HuH-7 (cell line): ENCODE data around the gene FOXJ2.
"Not testable (repeated sequence)": the region's sequence is repeated elsewhere in the genome, so short reads cannot be mapped to it uniquely, and the experiment has no call there.

ENCODE experiments used
- DNase-seq: peaks from one replicate; pipeline ENCODE4 v3.0.0; 2011; ENCODE audit warnings: low spot score

The FOXJ2 gene

GRCh38 chr12:8032242-8033152 lies at the start of gene FOXJ2:
FOXJ2 (plus strand) TSS chr12:8032716; CDS start chr12:8039833, 7,117 bp downstream.
- DNase-seq, result peak; percentile 70

GRCh38 chr12:7983019-7983418 lies 49.5 kb upstream of the FOXJ2 start:
- not testable (repeated sequence) for DNase-seq

DNA sequence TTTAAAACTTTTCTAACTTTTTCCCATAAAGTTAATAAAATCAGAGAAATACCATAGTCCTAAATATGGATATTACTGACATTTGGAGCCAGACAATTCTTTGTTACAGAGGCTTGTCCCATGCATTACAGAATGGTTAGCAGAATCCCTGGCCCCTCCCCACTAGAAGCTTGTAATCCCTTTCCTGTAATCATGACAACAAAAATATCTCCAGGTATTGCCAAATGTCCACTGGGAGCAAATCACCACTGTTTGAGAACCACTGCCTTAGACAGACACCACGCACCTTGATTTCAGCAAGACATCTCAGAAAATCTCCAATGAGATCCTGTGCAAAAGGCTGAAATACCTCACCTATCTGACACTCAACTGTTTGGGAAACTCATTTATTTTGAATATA lies 49.1 kb upstream of the FOXJ2 start:
- not testable (repeated sequence) for DNase-seq

- no peak for DNase-seq
These were observed 47.6 kb upstream of the FOXJ2 start for GRCh38 chr12:7984900-7985299.

DNA sequence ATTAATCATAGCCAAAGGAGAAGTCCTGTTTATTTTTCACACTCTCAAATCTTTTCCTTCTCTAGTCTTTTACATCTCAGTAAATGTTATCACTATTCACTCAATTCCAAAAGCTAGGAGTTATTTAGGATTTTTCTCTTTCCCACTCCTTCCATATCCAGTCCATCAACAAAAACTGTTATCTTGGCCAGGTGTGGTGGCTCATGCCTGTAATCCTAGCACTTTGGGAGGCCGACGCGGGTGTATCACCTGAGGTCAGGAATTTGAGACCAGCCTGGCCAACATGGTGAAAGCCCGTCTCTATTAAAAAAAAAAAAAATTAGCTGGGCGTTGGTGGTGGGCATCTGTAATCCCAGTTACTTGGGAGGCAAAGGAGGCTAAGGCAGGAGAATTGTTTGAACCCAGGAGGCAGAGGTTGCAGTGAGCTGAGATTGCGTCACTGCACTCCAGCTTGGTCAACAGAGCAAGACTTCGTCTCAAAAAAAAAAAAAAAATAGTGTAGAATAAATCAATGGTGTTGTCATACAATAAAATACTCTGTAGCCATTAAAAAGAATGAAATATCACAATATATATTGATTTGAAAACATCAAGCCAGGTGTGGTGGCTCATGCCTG lies 46.6 kb upstream of the FOXJ2 start:
- DNase-seq, result no peak

- no peak for DNase-seq
These were observed 42.6 kb upstream of the FOXJ2 start for GRCh38 chr12:7989827-7990491.

- no peak for DNase-seq
These were observed 41.0 kb upstream of the FOXJ2 start for GRCh38 chr12:7991535-7991934.

- DNase-seq, result no peak
These were observed 37.7 kb upstream of the FOXJ2 start for GRCh38 chr12:7994731-7995205.

DNA sequence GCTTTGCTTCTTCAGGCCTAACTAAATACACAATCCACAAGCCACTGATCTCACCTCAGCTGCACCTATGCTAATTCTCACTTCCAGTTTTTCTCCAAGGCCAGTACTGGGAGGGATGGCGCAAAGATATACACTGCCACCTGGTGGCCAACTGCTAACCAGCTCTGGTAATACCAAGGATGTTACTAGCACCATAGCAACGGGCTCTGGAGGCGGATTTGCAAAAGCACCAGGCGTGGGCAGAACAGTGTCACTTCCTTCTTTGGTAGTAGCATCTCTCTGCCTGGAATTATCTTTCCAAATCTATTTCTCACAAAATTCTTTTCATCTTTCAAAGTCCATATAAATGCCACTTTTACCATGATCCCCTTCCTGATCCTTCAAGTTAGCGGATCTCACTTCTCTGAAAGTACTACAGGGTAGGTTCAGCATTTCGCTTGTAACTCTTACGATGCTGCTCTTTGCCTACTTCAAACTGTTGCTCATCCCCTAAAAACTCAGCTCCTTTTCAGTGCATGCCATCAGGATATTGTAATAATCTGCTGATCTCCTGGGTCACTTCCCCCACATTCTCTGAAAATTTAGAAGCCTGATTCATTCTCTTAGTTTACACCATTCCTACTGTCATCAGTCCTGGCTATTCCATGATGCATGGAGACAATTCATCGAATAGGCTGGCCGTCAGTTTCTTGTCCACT lies 37.1 kb upstream of the FOXJ2 start:
- DNase-seq, result peak; percentile 39

DNA sequence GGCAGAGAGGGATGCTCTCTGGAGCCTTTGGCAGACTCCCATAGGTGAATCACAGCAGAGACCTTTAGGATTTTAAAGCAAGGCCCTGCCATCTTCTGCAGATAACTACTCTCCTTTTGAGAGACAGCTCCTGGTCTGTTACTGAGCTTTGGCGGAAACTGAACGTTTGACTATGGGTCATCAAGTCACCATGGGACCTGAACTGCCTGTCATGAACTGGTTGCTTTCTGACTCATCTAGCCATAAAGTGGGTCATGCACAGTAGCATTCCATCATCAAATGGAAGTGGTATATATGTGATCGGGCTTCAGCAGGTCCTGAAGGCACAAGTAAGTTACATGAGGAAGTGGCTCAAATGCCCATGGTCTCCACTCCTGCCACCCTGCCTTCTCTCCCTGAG lies 31.7 kb upstream of the FOXJ2 start:
- DNase-seq, result not testable (repeated sequence)

- DNase-seq, result not testable (repeated sequence)
These were observed 31.0 kb upstream of the FOXJ2 start for GRCh38 chr12:8001496-8001895.

DNA sequence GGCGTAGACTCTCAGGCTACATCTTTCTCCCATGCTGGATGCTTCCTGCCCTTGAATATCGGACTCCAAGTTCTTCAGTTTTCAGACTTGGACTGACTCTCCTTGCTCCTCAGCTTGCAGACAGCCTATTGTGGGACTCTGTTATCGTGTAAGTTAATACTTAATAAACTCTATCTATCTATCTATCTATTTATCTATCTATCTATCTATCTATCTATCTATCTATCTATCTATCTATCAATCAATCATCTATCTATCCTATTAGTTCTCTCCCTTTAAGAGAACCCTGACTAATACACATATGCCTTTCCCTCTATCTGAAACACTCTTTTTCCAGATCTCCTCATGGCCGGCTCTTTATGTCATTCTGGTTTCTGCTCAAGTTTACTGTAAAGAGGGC lies 27.6 kb upstream of the FOXJ2 start:
- DNase-seq, result not testable (repeated sequence)

DNA sequence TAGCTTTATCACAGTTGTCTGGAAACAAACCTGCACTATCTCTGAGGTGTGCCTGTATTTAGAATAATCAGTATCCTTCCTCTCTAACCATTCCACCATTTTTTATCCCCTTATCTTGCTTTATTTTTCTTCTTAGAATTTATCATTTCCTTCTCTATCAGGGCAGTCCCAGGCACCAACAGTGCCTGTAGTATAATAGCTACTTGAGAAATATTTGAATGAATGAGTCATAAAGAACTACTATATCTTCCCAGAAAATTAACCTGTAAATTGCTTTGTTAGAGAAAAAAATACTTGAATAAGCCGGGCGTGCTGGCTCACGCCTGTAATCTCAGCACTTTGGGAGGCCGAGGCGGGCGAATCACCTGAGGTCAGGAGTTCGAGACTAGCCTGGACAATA lies 21.2 kb upstream of the FOXJ2 start:
- DNase-seq, result no peak

DNA sequence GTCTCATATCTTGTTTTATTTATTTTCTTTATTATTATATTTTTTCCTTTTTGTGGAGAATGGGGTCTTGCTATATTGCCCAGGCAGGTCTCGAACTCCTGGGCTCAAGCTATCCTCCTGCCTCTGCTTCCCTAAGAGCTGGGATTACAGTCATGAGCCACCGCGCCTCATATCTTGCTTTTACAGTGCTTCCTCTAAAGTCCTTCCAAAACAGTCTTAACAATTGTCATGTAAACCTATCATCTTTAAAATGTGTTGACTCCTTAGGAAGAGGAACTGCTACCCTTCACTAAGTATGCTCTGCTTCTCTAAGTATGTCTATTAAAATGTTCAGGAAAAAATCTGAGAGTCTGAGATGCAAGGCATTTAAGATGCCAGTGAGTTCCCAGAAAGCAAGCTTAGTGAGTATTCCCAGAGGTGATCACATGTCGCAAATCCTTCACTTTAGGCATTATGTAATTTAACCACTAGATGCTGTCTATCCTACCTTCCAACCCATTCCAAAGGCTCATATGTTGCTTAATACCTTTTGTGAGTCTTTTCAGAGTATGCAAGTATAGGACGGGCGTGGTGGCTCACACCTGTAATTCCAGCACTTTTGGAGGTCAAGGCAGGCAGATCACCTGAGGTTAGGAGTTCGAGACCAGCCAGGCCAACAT lies 19.7 kb upstream of the FOXJ2 start:
- DNase-seq, result no peak

GRCh38 chr12:8014836-8015235 lies 17.7 kb upstream of the FOXJ2 start:
- DNase-seq, result no peak

- DNase-seq, result not testable (repeated sequence)
These were observed 14.3 kb upstream of the FOXJ2 start for GRCh38 chr12:8018213-8018612.

- no peak for DNase-seq
These were observed 13.6 kb upstream of the FOXJ2 start for GRCh38 chr12:8018666-8019581.

- DNase-seq, result peak; percentile 100
These were observed 6.1 kb upstream of the FOXJ2 start for GRCh38 chr12:8026291-8026900.

- no peak for DNase-seq
These were observed 4.7 kb upstream of the FOXJ2 start for GRCh38 chr12:8027856-8028255.

GRCh38 chr12:8028267-8028666 lies 4.2 kb upstream of the FOXJ2 start:
- DNase-seq, result no peak
